IPS-18a (cell line): ENCODE results near the gene PLCH2.

Experiments used
- H3K27ac ChIP-seq: one replicate; pipeline ENCODE4 v1.5.1; 2013; ENCODE audit warnings: low read length
- H3K27me3 ChIP-seq: one replicate; pipeline ENCODE4 v1.6.1; 2013; ENCODE audit warnings: mild to moderate bottlenecking, low read length; ENCODE audit not compliant: control insufficient read depth, insufficient read depth
- H3K36me3 ChIP-seq: one replicate; pipeline ENCODE4 v1.6.1; 2013; ENCODE audit warnings: low read depth, low read length; ENCODE audit not compliant: control insufficient read depth
- H3K4me1 ChIP-seq: one replicate; pipeline ENCODE4 v1.6.1; 2013; ENCODE audit warnings: low read depth, low read length; ENCODE audit not compliant: control insufficient read depth
- H3K4me3 ChIP-seq: one replicate; pipeline ENCODE4 v1.5.1; 2013; ENCODE audit warnings: low read length
- H3K9ac ChIP-seq: one replicate; pipeline ENCODE4 v1.6.1; 2013; ENCODE audit warnings: mild to moderate bottlenecking, low read length, moderate library complexity
- H3K9me3 ChIP-seq: one replicate; pipeline ENCODE4 v1.6.1; 2013; ENCODE audit warnings: low read depth, low read length; ENCODE audit not compliant: control insufficient read depth

PLCH2 gene

GRCh38 chr1:2476061-2476999 lies at the start of gene PLCH2:
Gene PLCH2 (plus strand): TSS chr1:2476289. CDS start chr1:2476589, 300 bp downstream.
- Histone ChIP-seq H3K4me1 (no peaks in the 10 kb centered on the region), H3K27ac (no peak within 1 kb of the TSS), H3K27me3 (no peaks in the 10 kb centered on the region)

GRCh38 chr1:2426540-2426939 lies 49.5 kb upstream of the PLCH2 start:
- Histone ChIP-seq H3K4me1 (no peaks in the 10 kb centered on the region), H3K9me3 (no peaks in the 10 kb centered on the region), H3K36me3 (no peaks in the 10 kb centered on the region), H3K9ac (no peak overlapping the region), H3K27ac (no peak overlapping the region), H3K4me3 (no peak overlapping the region), H3K27me3 (peaks cover 4% of the 10 kb centered on the region)

More at GRCh38 chr1:2476061-2476999, at the start of gene PLCH2:
- H3K9me3 ChIP-seq, result no peaks in the 10 kb centered on the region
- H3K9ac ChIP-seq, result no peak within 1 kb of the TSS
- H3K36me3 ChIP-seq, result no peaks in the 10 kb centered on the region
- no peak within 1 kb of the TSS for H3K4me3 ChIP-seq

GRCh38 chr1:2427051-2427450 lies 49.0 kb upstream of the PLCH2 start:
- Histone ChIP-seq H3K27ac (no peak overlapping the region), H3K9ac (no peak overlapping the region), H3K4me1 (peaks cover under 1% of the 10 kb centered on the region), H3K27me3 (peaks cover 4% of the 10 kb centered on the region), H3K36me3 (no peaks in the 10 kb centered on the region), H3K4me3 (no peak overlapping the region), H3K9me3 (no peaks in the 10 kb centered on the region)

GRCh38 chr1:2427976-2428375 lies 48.1 kb upstream of the PLCH2 start:
- Histone ChIP-seq H3K4me1 (peaks cover 5% of the 10 kb centered on the region), H3K9ac (no peak overlapping the region), H3K9me3 (no peaks in the 10 kb centered on the region), H3K4me3 (no peak overlapping the region), H3K36me3 (no peaks in the 10 kb centered on the region), H3K27me3 (peaks cover 4% of the 10 kb centered on the region), H3K27ac (no peak overlapping the region)

- H3K36me3 ChIP-seq, result no peaks in the 10 kb centered on the region
- H3K27me3 ChIP-seq, result peaks cover 2% of the 10 kb centered on the region
- H3K4me1 ChIP-seq, result peaks cover 5% of the 10 kb centered on the region
- no peak overlapping the region for H3K27ac ChIP-seq
- H3K9me3 ChIP-seq, result no peaks in the 10 kb centered on the region
- H3K4me3 ChIP-seq, result no peak overlapping the region
- no peak overlapping the region for H3K9ac ChIP-seq
These were observed 47.6 kb upstream of the PLCH2 start for GRCh38 chr1:2428490-2428889.

GRCh38 chr1:2429780-2430591 lies 46.1 kb upstream of the PLCH2 start:
- Histone ChIP-seq H3K9me3 (no peaks in the 10 kb centered on the region), H3K4me1 (peaks cover 5% of the 10 kb centered on the region), H3K4me3 (no peak overlapping the region), H3K36me3 (no peaks in the 10 kb centered on the region), H3K27me3 (no peaks in the 10 kb centered on the region), H3K9ac (no peak overlapping the region), H3K27ac (no peak overlapping the region)

GRCh38 chr1:2430592-2430973 lies 45.5 kb upstream of the PLCH2 start:
- Histone ChIP-seq H3K4me1 (peaks cover 5% of the 10 kb centered on the region), H3K36me3 (no peaks in the 10 kb centered on the region), H3K9me3 (no peaks in the 10 kb centered on the region), H3K27me3 (no peaks in the 10 kb centered on the region), H3K9ac (no peak overlapping the region), H3K27ac (no peak overlapping the region), H3K4me3 (no peak overlapping the region)

- no peaks in the 10 kb centered on the region for H3K36me3 ChIP-seq
- H3K27ac ChIP-seq, result no peak overlapping the region
- H3K4me1 ChIP-seq, result peaks cover 5% of the 10 kb centered on the region
- H3K9ac ChIP-seq, result no peak overlapping the region
- H3K27me3 ChIP-seq, result no peaks in the 10 kb centered on the region
- H3K9me3 ChIP-seq, result no peaks in the 10 kb centered on the region
- H3K4me3 ChIP-seq, result no peak overlapping the region
These were observed 45.0 kb upstream of the PLCH2 start for GRCh38 chr1:2431103-2431502.

GRCh38 chr1:2431518-2431917 lies 44.6 kb upstream of the PLCH2 start:
- H3K4me1 ChIP-seq, result peaks cover 5% of the 10 kb centered on the region
- H3K4me3 ChIP-seq, result no peak overlapping the region
- H3K36me3 ChIP-seq, result no peaks in the 10 kb centered on the region
- no peak overlapping the region for H3K27ac ChIP-seq
- H3K9ac ChIP-seq, result no peak overlapping the region
- no peaks in the 10 kb centered on the region for H3K9me3 ChIP-seq
- no peaks in the 10 kb centered on the region for H3K27me3 ChIP-seq

GRCh38 chr1:2432441-2432844 lies 43.6 kb upstream of the PLCH2 start:
- Histone ChIP-seq H3K27me3 (no peaks in the 10 kb centered on the region), H3K27ac (no peak overlapping the region), H3K9ac (no peak overlapping the region), H3K9me3 (no peaks in the 10 kb centered on the region), H3K36me3 (no peaks in the 10 kb centered on the region), H3K4me1 (peaks cover 5% of the 10 kb centered on the region), H3K4me3 (no peak overlapping the region)

- Histone ChIP-seq H3K27me3 (no peaks in the 10 kb centered on the region), H3K4me1 (peaks cover 5% of the 10 kb centered on the region), H3K27ac (no peak overlapping the region), H3K4me3 (no peak overlapping the region), H3K9me3 (no peaks in the 10 kb centered on the region), H3K9ac (no peak overlapping the region), H3K36me3 (no peaks in the 10 kb centered on the region)
These were observed 42.9 kb upstream of the PLCH2 start for GRCh38 chr1:2433196-2433595.
